Stimulated activated CD8-positive, alpha-beta memory T cell treated with anti-CD3 and anti-CD28 coated beads, Interleukin-15, amount 100 ng/mL, for 1 hour (primary cell): ENCODE data around the gene WDR27.
"Not testable (repeated sequence)": the region's sequence is repeated elsewhere in the genome, so short reads cannot be mapped to it uniquely, and the experiment has no call there.

Experiments used
- DNase-seq: peaks from one replicate; pipeline ENCODE4 v3.0.0-alpha.2; 2020; ENCODE audit warnings: low read depth

The WDR27 gene

GRCh38 chr6:169709293-169709692 lies 7.5 kb upstream of the WDR27 start:
- no peak for DNase-seq

- DNase-seq: no peak
Measured at GRCh38 chr6:169707772-169708171, 5.9 kb upstream of the WDR27 start.

- DNase-seq: no peak
Measured at GRCh38 chr6:169702840-169703246, 1.0 kb upstream of the WDR27 start.

GRCh38 chr6:169701311-169701953 lies 397 bp downstream of the WDR27 start:
- no peak for DNase-seq

- DNase-seq: no peak
Measured at GRCh38 chr6:169700296-169700695, 1.5 kb downstream of the WDR27 start.

GRCh38 chr6:169697115-169697514 lies 4.7 kb downstream of the WDR27 start:
- not testable (repeated sequence) for DNase-seq

GRCh38 chr6:169695131-169695530 lies 6.7 kb downstream of the WDR27 start:
- no peak for DNase-seq

- no peak for DNase-seq
Measured at GRCh38 chr6:169692516-169692915, 9.3 kb downstream of the WDR27 start.

GRCh38 chr6:169691260-169691659 lies 10.6 kb downstream of the WDR27 start:
- no peak for DNase-seq

GRCh38 chr6:169689287-169689686 lies 12.5 kb downstream of the WDR27 start:
- no peak for DNase-seq

- DNase-seq: no peak
Measured at GRCh38 chr6:169685860-169686259, 16.0 kb downstream of the WDR27 start.

GRCh38 chr6:169684056-169684455 lies 17.8 kb downstream of the WDR27 start:
- DNase-seq: no peak

- DNase-seq: no peak
Measured at GRCh38 chr6:169678342-169678741, 23.5 kb downstream of the WDR27 start.

GRCh38 chr6:169677096-169677495 lies 24.7 kb downstream of the WDR27 start:
- no peak for DNase-seq

- no peak for DNase-seq
Measured at GRCh38 chr6:169675011-169675410, 26.8 kb downstream of the WDR27 start.

GRCh38 chr6:169671563-169671962 lies 30.3 kb downstream of the WDR27 start:
- no peak for DNase-seq

- no peak for DNase-seq
Measured at GRCh38 chr6:169669889-169670288, 31.9 kb downstream of the WDR27 start.

- no peak for DNase-seq
Measured at GRCh38 chr6:169669147-169669546, 32.7 kb downstream of the WDR27 start.

GRCh38 chr6:169668203-169668847 lies 33.5 kb downstream of the WDR27 start:
- DNase-seq: no peak

- DNase-seq: no peak
Measured at GRCh38 chr6:169667716-169668115, 34.1 kb downstream of the WDR27 start.

GRCh38 chr6:169666441-169666840 lies 35.4 kb downstream of the WDR27 start:
- no peak for DNase-seq

GRCh38 chr6:169665289-169665688 lies 36.5 kb downstream of the WDR27 start:
- no peak for DNase-seq

GRCh38 chr6:169664227-169664626 lies 37.6 kb downstream of the WDR27 start:
- DNase-seq: no peak

GRCh38 chr6:169663468-169663867 lies 38.4 kb downstream of the WDR27 start:
- DNase-seq: no peak
